CD8-positive, alpha-beta memory T cell (primary cell): ENCODE data around the gene SIGLEC7. TPM values are rescaled to one million over a fixed set of nuclear protein-coding genes. Genes with fewer than 3 reads are reported as not detected.
A peak's percentile ranks its signal among the peaks of the same experiment; 100 is the strongest.

ENCODE experiments used
- CTCF ChIA-PET: fragments of 350-600 bp; sonication (Branson Sonifier 250); formaldehyde crosslinking; loops from one replicate; lab custom pipeline; 2021; ENCODE audit warnings: antibody characterized with exemption; lab: Charles Lee
- POLR2A ChIA-PET: fragments of 350-600 bp; sonication (Branson Sonifier 250); formaldehyde crosslinking; loops from one replicate; lab custom pipeline; 2021; ENCODE audit warnings: antibody characterized with exemption; lab: Charles Lee
- DNase-seq, 5 donors: peaks; one replicate each; pipeline versions ENCODE4 v3.0.0 to v3.0.0-alpha.2; 2020 to 2022; ENCODE audit warnings: mixed read lengths in 1 of 5
- H3K27ac ChIP-seq: one replicate; pipeline ENCODE4 v1.7.0; 2013; ENCODE audit warnings: low read depth, mild to moderate bottlenecking, low read length, moderate library complexity
- H3K27me3 ChIP-seq: 2 replicates; pipeline ENCODE4 v1.7.0; 2013; ENCODE audit warnings: low read length, mild to moderate bottlenecking; ENCODE audit not compliant: insufficient read depth, poor library complexity, severe bottlenecking
- H3K36me3 ChIP-seq: 2 replicates; pipeline ENCODE4 v1.7.0; 2013; ENCODE audit warnings: mild to moderate bottlenecking, low read length, moderate library complexity; ENCODE audit not compliant: insufficient read depth
- H3K4me1 ChIP-seq: 2 replicates; pipeline ENCODE4 v1.7.0; 2013; ENCODE audit warnings: mild to moderate bottlenecking, low read length, moderate library complexity; ENCODE audit not compliant: insufficient read depth
- H3K4me3 ChIP-seq: 2 replicates; pipeline ENCODE4 v1.7.0; 2013; ENCODE audit warnings: mild to moderate bottlenecking, low read length
- H3K9me3 ChIP-seq: 2 replicates; pipeline ENCODE4 v1.7.0; 2013; ENCODE audit warnings: mild to moderate bottlenecking, low read length
- H3K27ac Mint-ChIP-seq, 8 donors: one replicate each; pipeline ENCODE4 v1.8.0; 2020 to 2021; ENCODE audit warnings: mixed read lengths in 8 of 8, mild to moderate bottlenecking in 6 of 8, inconsistent platforms in 3 of 8, moderate library complexity in 3 of 8
- H3K27me3 Mint-ChIP-seq, 2 donors: one replicate each; pipeline ENCODE4 v1.8.0; 2020 to 2021; ENCODE audit warnings: mixed read lengths in 2 of 2, mild to moderate bottlenecking in 1 of 2, moderate library complexity in 1 of 2
- H3K36me3 Mint-ChIP-seq, 3 donors: one replicate each; pipeline ENCODE4 v1.8.0; 2020 to 2021; ENCODE audit warnings: mixed read lengths in 3 of 3, inconsistent platforms in 1 of 3, mild to moderate bottlenecking in 1 of 3
- H3K4me1 Mint-ChIP-seq, 3 donors: one replicate each; pipeline ENCODE4 v1.8.0; 2020 to 2021; ENCODE audit warnings: mixed read lengths in 3 of 3, inconsistent platforms in 1 of 3, mild to moderate bottlenecking in 1 of 3
- H3K4me3 Mint-ChIP-seq, 7 donors: one replicate each; pipeline ENCODE4 v1.8.0; 2020 to 2021; ENCODE audit warnings: mixed read lengths in 7 of 7, mild to moderate bottlenecking in 6 of 7, moderate library complexity in 4 of 7, inconsistent platforms in 2 of 7
- H3K9me3 Mint-ChIP-seq, 5 donors: one replicate each; pipeline ENCODE4 v1.8.0; 2020 to 2022; ENCODE audit warnings: mixed read lengths in 5 of 5, mild to moderate bottlenecking in 3 of 5, moderate library complexity in 2 of 5, inconsistent platforms in 1 of 5
- polyA plus RNA-seq: library from polyadenylated mRNA; unstranded; fragments of 300-500 nt; fragmentation: Illumina TruSeq; gene quantifications from one replicate; pipeline ENCODE4 v1.2.3, GENCODE V29; 2021
- total RNA-seq, 2 experiments: library from RNA; stranded (reverse); gene quantifications; one replicate each; pipeline ENCODE4 v1.2.3, GENCODE V29; 2021

The SIGLEC7 gene
- total and polyA plus RNA-seq, 3 experiments from 2014 or later: 0.42 to 2.5 (median 0.46) TPM

DNA sequence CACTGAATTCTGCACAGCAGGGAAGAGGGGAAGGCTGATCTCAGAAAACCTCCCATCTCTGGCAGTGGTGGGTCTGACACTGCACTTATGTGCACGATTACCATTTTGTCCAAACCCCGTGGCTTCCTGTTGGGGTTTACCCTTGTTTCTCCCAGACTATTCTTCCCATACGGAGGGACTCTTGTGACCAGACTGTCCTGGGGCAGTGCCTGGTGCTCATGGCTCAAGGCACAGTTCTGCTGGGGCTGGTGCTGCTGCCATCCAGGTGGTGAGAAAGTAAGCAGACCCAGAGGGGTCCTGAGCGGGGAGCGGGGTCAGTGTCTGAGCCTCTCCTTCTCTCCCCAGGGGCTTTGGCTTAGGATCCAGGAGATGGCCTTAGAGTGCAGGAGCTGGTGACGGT lies 22.5 kb upstream of the SIGLEC7 start:
- peaks cover 72% of the 10 kb centered on the region for H3K4me1 ChIP-seq
- no peaks in the 10 kb centered on the region for H3K27me3 ChIP-seq

DNA sequence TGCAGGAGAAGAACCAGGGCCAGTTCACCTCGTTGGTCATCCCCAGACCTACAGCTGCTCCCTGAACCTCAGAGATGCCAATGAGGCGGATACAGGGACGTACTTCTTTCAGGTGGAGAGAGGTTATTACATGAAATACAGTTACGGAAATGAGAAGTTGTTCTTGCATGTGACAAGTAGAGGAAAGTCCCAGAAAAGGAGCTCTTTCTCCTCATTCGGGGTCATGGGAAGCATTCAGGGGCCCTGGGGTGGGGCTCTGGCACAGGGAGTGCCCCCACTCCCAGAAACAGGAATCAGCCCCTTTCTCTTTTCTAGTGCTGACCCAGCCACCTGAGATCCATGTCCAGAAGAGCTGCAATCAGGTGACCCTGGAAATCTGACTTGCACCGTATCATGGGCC lies 21.9 kb upstream of the SIGLEC7 start:
- H3K4me3 Mint-ChIP-seq: peak overlapping the region in 1 of 7 donors; percentile 13
- H3K27me3 Mint-ChIP-seq: no peaks in the 10 kb centered on the region
- no peaks in the 10 kb centered on the region for H3K27me3 ChIP-seq
- peak overlapping the region in 3 of 8 donors; percentile 50 to 89 (median 70) for H3K27ac Mint-ChIP-seq
- H3K9me3 Mint-ChIP-seq: no peaks in the 10 kb centered on the region
- H3K9me3 ChIP-seq: no peaks in the 10 kb centered on the region
- H3K4me1 Mint-ChIP-seq: peaks cover 53 to 65% (median 57%) of the 10 kb centered on the region in 3 donors
- H3K36me3 Mint-ChIP-seq: peaks cover 0 to 4% (median 1%) of the 10 kb centered on the region in 3 donors
- no peak overlapping the region for H3K4me3 ChIP-seq
- DNase-seq: no peak
- H3K4me1 ChIP-seq: peaks cover 72% of the 10 kb centered on the region
- ChIA-PET POLR2A (no interaction called here), CTCF (interaction anchor here (1.1 kb wide), 1 partner anchor 39 kb away, joined by 3 read pairs; no protein-coding TSS in a partner anchor)
- H3K36me3 ChIP-seq: no peaks in the 10 kb centered on the region
- H3K27ac ChIP-seq: no peak overlapping the region

More for the DNA sequence above, 22.5 kb upstream of the SIGLEC7 start:
- H3K36me3 ChIP-seq: no peaks in the 10 kb centered on the region
- POLR2A ChIA-PET: no interaction called here
- no peaks in the 10 kb centered on the region for H3K9me3 Mint-ChIP-seq
- H3K36me3 Mint-ChIP-seq: peaks cover 0 to 4% (median 1%) of the 10 kb centered on the region in 3 donors
- DNase-seq: no peak
- CTCF ChIA-PET: interaction anchor here (1.1 kb wide), 1 partner anchor 39 kb away, joined by 3 read pairs; no protein-coding TSS in a partner anchor
- peak overlapping the region in 1 of 7 donors; percentile 56 for H3K4me3 Mint-ChIP-seq
- no peak overlapping the region for H3K27ac ChIP-seq
- peaks cover 48 to 63% (median 52%) of the 10 kb centered on the region in 3 donors for H3K4me1 Mint-ChIP-seq
- H3K9me3 ChIP-seq: no peaks in the 10 kb centered on the region
- peak overlapping the region in 3 of 8 donors; percentile 50 to 92 (median 50) for H3K27ac Mint-ChIP-seq
- H3K27me3 Mint-ChIP-seq: no peaks in the 10 kb centered on the region
- H3K4me3 ChIP-seq: no peak overlapping the region

DNA sequence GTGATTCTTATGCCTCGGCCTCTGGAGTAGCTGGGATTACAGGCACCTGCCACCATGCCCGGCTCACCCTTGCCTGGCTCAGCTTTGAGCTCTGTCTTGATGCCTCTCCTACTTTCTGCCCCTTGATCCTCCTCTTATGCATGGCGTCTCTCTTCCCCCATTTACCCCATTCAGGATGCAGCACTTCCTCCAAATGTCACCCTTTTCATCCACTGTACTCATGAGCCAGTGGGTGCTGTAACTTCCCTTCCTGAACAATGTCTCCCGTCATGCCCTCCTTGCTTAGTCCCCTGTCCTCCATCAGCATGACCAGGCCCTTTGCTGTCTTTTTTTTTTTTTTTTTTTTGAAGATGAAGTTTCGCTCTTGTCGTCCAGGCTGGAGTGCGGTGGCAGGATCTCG lies 20.8 kb upstream of the SIGLEC7 start:
- Mint-ChIP-seq H3K4me3 (peak overlapping the region in 3 of 7 donors; percentile 13 to 57 (median 17)), H3K9me3 (no peaks in the 10 kb centered on the region), H3K4me1 (peaks cover 60 to 63% (median 60%) of the 10 kb centered on the region in 3 donors), H3K36me3 (peaks cover 0 to 5% (median under 1%) of the 10 kb centered on the region in 3 donors), H3K27ac (peak overlapping the region in 5 of 8 donors; percentile 20 to 75 (median 32)), H3K27me3 (no peaks in the 10 kb centered on the region)
- peaks cover 72% of the 10 kb centered on the region for H3K4me1 ChIP-seq
- no peaks in the 10 kb centered on the region for H3K9me3 ChIP-seq
- DNase-seq: no peak
- CTCF ChIA-PET: no interaction called here
- no peak overlapping the region for H3K4me3 ChIP-seq
- H3K27me3 ChIP-seq: no peaks in the 10 kb centered on the region
- POLR2A ChIA-PET: no interaction called here
- no peaks in the 10 kb centered on the region for H3K36me3 ChIP-seq
- no peak overlapping the region for H3K27ac ChIP-seq

GRCh38 chr19:51122112-51122981 lies 19.8 kb upstream of the SIGLEC7 start:
- peak overlapping the region in 6 of 7 donors; percentile 45 to 92 (median 74) for H3K4me3 Mint-ChIP-seq
- H3K4me1 Mint-ChIP-seq: peaks cover 60 to 74% (median 70%) of the 10 kb centered on the region in 3 donors
- no peaks in the 10 kb centered on the region for H3K9me3 Mint-ChIP-seq
- peaks cover 0 to 8% (median 0%) of the 10 kb centered on the region in 3 donors for H3K36me3 Mint-ChIP-seq
- no peak for DNase-seq
- ChIA-PET CTCF (interaction anchor here (1.2 to 1.4 kb wide), 2 partner anchors 10 to 36 kb away, joined by 3 read pairs; no protein-coding TSS in a partner anchor), POLR2A (no interaction called here)
- Histone ChIP-seq H3K27ac (peak overlapping the region; percentile 11), H3K4me1 (peaks cover 74% of the 10 kb centered on the region), H3K4me3 (peak overlapping the region; percentile 59), H3K36me3 (no peaks in the 10 kb centered on the region), H3K27me3 (no peaks in the 10 kb centered on the region), H3K9me3 (no peaks in the 10 kb centered on the region)
- peak overlapping the region; percentile 23 to 96 (median 74) for H3K27ac Mint-ChIP-seq
- no peaks in the 10 kb centered on the region for H3K27me3 Mint-ChIP-seq

DNA sequence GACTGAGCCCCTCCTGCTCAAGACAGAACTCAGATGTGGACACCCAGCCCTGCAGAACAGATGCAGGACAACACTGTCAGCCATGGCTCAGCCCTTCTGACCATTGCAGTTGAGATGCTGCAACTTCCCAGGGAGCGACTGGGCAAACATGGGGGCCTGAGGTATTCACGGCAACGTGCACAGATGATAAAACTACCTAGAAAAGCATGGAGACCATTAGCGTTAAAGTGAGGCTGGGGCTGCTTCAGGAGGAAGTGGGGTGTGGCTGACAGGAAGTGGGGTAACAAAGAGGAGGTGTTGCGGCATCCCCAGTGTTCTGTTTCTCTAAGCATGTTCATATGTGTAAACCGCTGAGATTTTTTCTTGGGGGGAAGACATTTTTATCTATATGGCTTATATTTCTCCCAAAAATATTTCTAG lies 18.7 kb upstream of the SIGLEC7 start:
- Mint-ChIP-seq H3K36me3 (peaks cover 0 to 8% (median 0%) of the 10 kb centered on the region in 3 donors), H3K4me3 (peak overlapping the region; percentile 46 to 92 (median 73)), H3K27me3 (no peaks in the 10 kb centered on the region), H3K9me3 (no peaks in the 10 kb centered on the region), H3K4me1 (peaks cover 68 to 85% (median 81%) of the 10 kb centered on the region in 3 donors), H3K27ac (peak overlapping the region; percentile 72 to 96 (median 83))
- Histone ChIP-seq H3K36me3 (no peaks in the 10 kb centered on the region), H3K27ac (peak overlapping the region; percentile 7), H3K4me1 (peaks cover 85% of the 10 kb centered on the region), H3K27me3 (no peaks in the 10 kb centered on the region), H3K9me3 (no peaks in the 10 kb centered on the region), H3K4me3 (peak overlapping the region; percentile 59)
- DNase-seq: peak; percentile 20 to 72 (median 69)
- ChIA-PET CTCF (interaction anchor here (1.2 to 1.5 kb wide), 3 partner anchors 9 to 35 kb away, joined by 3 to 5 read pairs (median 3); no protein-coding TSS in a partner anchor), POLR2A (no interaction called here)

- Histone ChIP-seq H3K27ac (no peak overlapping the region), H3K4me3 (peak overlapping the region; percentile 59), H3K9me3 (no peaks in the 10 kb centered on the region), H3K27me3 (no peaks in the 10 kb centered on the region), H3K4me1 (peaks cover 89% of the 10 kb centered on the region), H3K36me3 (no peaks in the 10 kb centered on the region)
- H3K4me1 Mint-ChIP-seq: peaks cover 72 to 88% (median 85%) of the 10 kb centered on the region in 3 donors
- ChIA-PET CTCF (interaction anchor here (1.5 kb wide), 1 partner anchor 14 kb away, joined by 5 read pairs; no protein-coding TSS in a partner anchor), POLR2A (no interaction called here)
- H3K9me3 Mint-ChIP-seq: no peaks in the 10 kb centered on the region
- no peaks in the 10 kb centered on the region for H3K27me3 Mint-ChIP-seq
- peak overlapping the region; percentile 72 to 96 (median 83) for H3K27ac Mint-ChIP-seq
- H3K36me3 Mint-ChIP-seq: peaks cover 0 to 8% (median 0%) of the 10 kb centered on the region in 3 donors
- peak overlapping the region; percentile 46 to 92 (median 73) for H3K4me3 Mint-ChIP-seq
- no peak for DNase-seq
These were observed 18.3 kb upstream of the SIGLEC7 start for GRCh38 chr19:51123802-51124201.

DNA sequence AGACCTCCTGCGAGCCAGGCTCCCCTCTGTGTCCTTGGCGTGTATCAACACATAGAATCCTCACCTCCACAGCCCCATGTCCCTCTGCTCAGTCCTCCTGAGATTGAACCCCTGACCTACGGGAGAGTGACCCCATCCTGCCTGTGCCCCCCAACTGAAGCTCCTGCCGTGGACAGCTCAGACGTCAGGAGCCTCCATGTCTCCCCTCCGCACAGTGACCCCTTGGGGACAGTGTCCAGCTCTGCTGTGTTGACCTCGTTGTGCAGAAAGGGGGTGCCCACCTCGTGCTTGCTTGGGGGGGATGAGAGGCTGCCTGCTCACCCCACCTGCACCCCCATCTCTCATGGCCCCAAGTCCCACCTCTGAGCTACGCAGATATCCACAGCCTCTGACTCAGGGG lies 17.9 kb upstream of the SIGLEC7 start:
- Mint-ChIP-seq H3K4me1 (peaks cover 71 to 86% (median 85%) of the 10 kb centered on the region in 3 donors), H3K27me3 (no peaks in the 10 kb centered on the region), H3K4me3 (peak overlapping the region; percentile 46 to 92 (median 73)), H3K36me3 (peaks cover 0 to 8% (median 0%) of the 10 kb centered on the region in 3 donors), H3K9me3 (no peaks in the 10 kb centered on the region), H3K27ac (peak overlapping the region; percentile 72 to 96 (median 83))
- ChIA-PET POLR2A (no interaction called here), CTCF (interaction anchor here (1.5 kb wide), 1 partner anchor 14 kb away, joined by 5 read pairs; no protein-coding TSS in a partner anchor)
- DNase-seq: no peak
- Histone ChIP-seq H3K9me3 (no peaks in the 10 kb centered on the region), H3K27ac (no peak overlapping the region), H3K4me1 (peaks cover 91% of the 10 kb centered on the region), H3K27me3 (no peaks in the 10 kb centered on the region), H3K36me3 (no peaks in the 10 kb centered on the region), H3K4me3 (peak overlapping the region; percentile 59)
